T-cell (primary cell): ENCODE results near the gene LRP1B. TPM values are rescaled to one million over a fixed set of nuclear protein-coding genes. Genes with fewer than 3 reads are reported as not detected.

Experiments used
- ATAC-seq, 4 experiments: fragments of 200-7000 bp in 3 of 4; fragments of 150-1000 bp in 1 of 4; cut with Tn5 transposase; replicated peaks in 1 of 4; 1 replicate in 3 of 4; 2 replicates in 1 of 4; pipeline ENCODE4 v1.10.0; 2021; ENCODE audit warnings: moderate library complexity in 3 of 4, mild to moderate bottlenecking in 2 of 4, moderate number of reproducible peaks in 1 of 4
- CTCF ChIA-PET, 2 donors: fragments of 300-600 bp; sonication (Branson Sonifier 250); formaldehyde crosslinking; loops; one replicate each; lab custom pipeline; 2022; ENCODE audit warnings: antibody characterized with exemption in 2 of 2; lab: Charles Lee
- POLR2A ChIA-PET, 2 donors: fragments of 300-600 bp; sonication (Branson Sonifier 250); formaldehyde crosslinking; loops; one replicate each; lab custom pipeline; 2022; ENCODE audit warnings: antibody characterized with exemption in 2 of 2; lab: Charles Lee
- DNase-seq, 35 experiments: peaks; one replicate each; pipeline versions ENCODE4 v3.0.0 to v3.0.0-alpha.2; 2013 to 2023
- H3K27ac ChIP-seq: one replicate; pipeline ENCODE4 v1.5.1; 2013; ENCODE audit warnings: low read length
- H3K27me3 ChIP-seq, 2 experiments: replicated peaks in 1 of 2; 1 replicate in 1 of 2; 2 replicates in 1 of 2; pipeline versions ENCODE4 v1.6.1 to v1.7.0; 2013; ENCODE audit warnings: low read length in 1 of 2, mixed read lengths in 1 of 2; ENCODE audit not compliant: control insufficient read depth in 2 of 2, insufficient read depth in 2 of 2; ENCODE audit errors: extremely low read depth in 1 of 2
- H3K36me3 ChIP-seq, 2 donors: 1 replicate in 1 of 2; 2 replicates in 1 of 2; pipeline versions ENCODE4 v1.6.1 to v1.7.0; 2013; ENCODE audit warnings: low read length in 1 of 2; ENCODE audit not compliant: control insufficient read depth in 2 of 2, insufficient read depth in 1 of 2; ENCODE audit errors: extremely low read depth in 1 of 2
- H3K4me1 ChIP-seq, 2 experiments: 1 replicate in 1 of 2; 2 replicates in 1 of 2; pipeline versions ENCODE4 v1.6.1 to v1.7.0; 2013; ENCODE audit warnings: low read length in 2 of 2, mixed read lengths in 1 of 2; ENCODE audit not compliant: insufficient read depth in 2 of 2, control insufficient read depth in 1 of 2; ENCODE audit errors: extremely low read depth in 1 of 2
- H3K4me3 ChIP-seq, 2 donors: 1 replicate in 1 of 2; 2 replicates in 1 of 2; pipeline versions ENCODE4 v1.5.1 to v1.7.0; 2013; ENCODE audit warnings: mild to moderate bottlenecking in 2 of 2, low read length in 1 of 2, moderate library complexity in 1 of 2; ENCODE audit not compliant: control insufficient read depth in 1 of 2; ENCODE audit errors: extremely low read depth in 1 of 2
- H3K9me3 ChIP-seq: 2 replicates; pipeline ENCODE4 v1.7.0; 2013
- H3K27ac Mint-ChIP-seq, 2 donors: one replicate each; pipeline ENCODE4 v1.8.0; 2020 to 2021; ENCODE audit warnings: mild to moderate bottlenecking in 2 of 2, mixed read lengths in 2 of 2
- H3K27me3 Mint-ChIP-seq, 2 donors: one replicate each; pipeline ENCODE4 v1.8.0; 2021 to 2022; ENCODE audit warnings: mixed read lengths in 2 of 2
- H3K36me3 Mint-ChIP-seq: one replicate; pipeline ENCODE4 v1.8.0; 2021; ENCODE audit warnings: mixed read lengths
- H3K4me1 Mint-ChIP-seq, 3 donors: one replicate each; pipeline ENCODE4 v1.8.0; 2020 to 2022; ENCODE audit warnings: mixed read lengths in 3 of 3, mild to moderate bottlenecking in 1 of 3
- H3K4me3 Mint-ChIP-seq, 3 donors: one replicate each; pipeline ENCODE4 v1.8.0; 2020 to 2022; ENCODE audit warnings: mild to moderate bottlenecking in 3 of 3, mixed read lengths in 3 of 3, moderate library complexity in 3 of 3
- H3K9me3 Mint-ChIP-seq, 3 donors: one replicate each; pipeline ENCODE4 v1.8.0; 2020 to 2022; ENCODE audit warnings: mixed read lengths in 3 of 3
- WGBS: methylation state at CpG from one replicate; pipeline ENCODE4 v1.1.5; 2013; ENCODE audit warnings: missing lambda C conversion rate; ENCODE audit not compliant: insufficient coverage; 5-methylcytosine and 5-hydroxymethylcytosine counted together
- total RNA-seq, 35 experiments: library from RNA in 6 of 35; stranded (reverse) in 6 of 35; fragments of 120-200 nt in 1 of 35; gene quantifications; one replicate each; pipeline versions ENCODE4 v1.2.1 to v1.2.4 and lab custom pipeline; 2013 to 2026

The LRP1B gene
- total RNA-seq, 5 donors from 2014 or later (not counting 1 experiment from before 2014, with no cell fraction given) = not detected

DNA sequence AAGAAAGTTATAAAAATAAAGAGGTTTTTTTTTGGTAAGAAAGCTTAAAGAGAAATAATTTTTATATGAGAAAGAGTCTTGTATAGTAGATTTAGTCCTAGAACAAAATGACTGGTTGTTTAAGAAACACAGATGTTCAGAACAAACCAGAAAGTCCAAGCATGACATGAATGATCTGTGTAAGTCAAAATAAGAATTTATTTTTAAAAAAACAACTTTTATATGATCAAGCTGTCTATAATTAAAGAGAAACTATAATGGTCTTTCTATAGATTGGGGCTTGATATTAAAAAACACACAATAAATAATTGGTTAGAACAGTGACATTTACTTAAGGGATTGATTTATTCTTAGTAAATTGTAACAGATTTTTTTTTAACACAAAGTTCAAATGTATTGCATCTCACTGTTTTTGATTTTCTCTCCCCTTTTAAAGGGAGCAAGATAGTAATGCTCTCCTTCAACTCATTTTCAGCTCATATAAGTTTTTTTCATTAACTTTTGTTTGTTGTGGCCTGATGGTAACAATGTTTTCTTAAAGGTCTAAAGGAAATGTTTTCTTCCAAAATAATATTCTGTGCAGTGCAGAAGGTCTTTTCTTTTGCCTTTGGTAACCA lies 1256.8 kb downstream of the LRP1B start:
- Mint-ChIP-seq H3K4me1 (no peaks in the 10 kb centered on the region), H3K27me3 (no peaks in the 10 kb centered on the region), H3K4me3 (no peak overlapping the region), H3K9me3 (peaks cover 6 to 16% (median 16%) of the 10 kb centered on the region in 3 donors), H3K27ac (no peak overlapping the region), H3K36me3 (no peaks in the 10 kb centered on the region)
- ATAC-seq (no peak), DNase-seq (no peak)
- Histone ChIP-seq H3K27me3 (no peaks in the 10 kb centered on the region), H3K9me3 (peaks cover 4% of the 10 kb centered on the region), H3K4me1 (no peaks in the 10 kb centered on the region), H3K4me3 (no peak overlapping the region), H3K36me3 (no peaks in the 10 kb centered on the region), H3K27ac (no peak overlapping the region)
- CTCF ChIA-PET = no interaction called here
- POLR2A ChIA-PET = no interaction called here

DNA sequence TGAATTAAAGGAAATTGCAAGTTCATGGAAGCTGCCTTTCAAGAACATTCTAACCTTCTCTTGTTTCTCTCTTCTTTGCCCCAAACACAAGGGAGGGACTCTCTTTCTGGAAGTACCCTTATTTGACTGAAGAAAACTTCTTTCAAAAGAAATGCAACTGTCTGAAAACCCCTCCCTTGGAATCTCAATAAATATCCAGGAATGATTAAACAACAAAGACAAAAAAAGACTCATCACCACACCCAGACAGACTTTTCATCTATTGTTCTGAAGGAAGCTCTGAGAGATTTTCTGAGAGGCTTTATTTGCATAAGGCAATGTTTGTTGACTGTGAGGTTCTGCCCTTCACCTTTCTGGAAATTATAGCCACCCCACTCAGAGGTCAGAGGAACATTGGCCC lies 1260.9 kb downstream of the LRP1B start:
- Mint-ChIP-seq H3K4me1 (no peaks in the 10 kb centered on the region), H3K27ac (no peak overlapping the region), H3K27me3 (no peaks in the 10 kb centered on the region), H3K36me3 (no peaks in the 10 kb centered on the region), H3K4me3 (no peak overlapping the region), H3K9me3 (peaks cover 10 to 20% (median 13%) of the 10 kb centered on the region in 3 donors)
- H3K4me3 ChIP-seq = no peak overlapping the region
- no peak overlapping the region for H3K27ac ChIP-seq
- DNase-seq (no peak), ATAC-seq (no peak)
- no peaks in the 10 kb centered on the region for H3K27me3 ChIP-seq
- no peaks in the 10 kb centered on the region for H3K36me3 ChIP-seq
- POLR2A ChIA-PET = no interaction called here
- peaks cover 4% of the 10 kb centered on the region for H3K9me3 ChIP-seq
- CTCF ChIA-PET = no interaction called here
- H3K4me1 ChIP-seq = no peaks in the 10 kb centered on the region

DNA sequence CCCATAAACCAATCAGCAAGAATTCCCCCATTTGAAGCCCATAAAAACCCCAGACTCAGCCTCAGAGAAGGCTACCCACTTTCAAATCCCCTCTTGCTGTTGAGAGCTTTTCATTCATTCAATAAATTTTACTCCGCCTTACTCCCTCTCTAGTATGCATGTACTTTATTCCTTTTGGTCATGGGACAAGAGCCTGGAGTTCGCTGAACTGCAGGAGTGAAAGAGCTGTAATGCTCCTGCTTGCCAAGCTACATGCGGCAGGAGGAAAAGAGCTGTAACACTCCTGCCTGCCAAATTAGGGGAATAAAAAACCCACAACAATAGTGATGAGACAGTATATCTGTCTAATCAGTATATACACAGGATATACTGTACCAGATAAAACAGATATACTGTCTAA lies 1261.7 kb downstream of the LRP1B start:
- Mint-ChIP-seq H3K4me1 (no peaks in the 10 kb centered on the region), H3K4me3 (no peak overlapping the region), H3K9me3 (peaks cover 10 to 20% (median 13%) of the 10 kb centered on the region in 3 donors), H3K27me3 (no peaks in the 10 kb centered on the region), H3K36me3 (no peaks in the 10 kb centered on the region), H3K27ac (no peak overlapping the region)
- no peaks in the 10 kb centered on the region for H3K4me1 ChIP-seq
- POLR2A ChIA-PET = no interaction called here
- no peaks in the 10 kb centered on the region for H3K27me3 ChIP-seq
- H3K36me3 ChIP-seq = no peaks in the 10 kb centered on the region
- CTCF ChIA-PET = no interaction called here
- H3K4me3 ChIP-seq = no peak overlapping the region
- ATAC-seq (no peak), DNase-seq (no peak)
- WGBS = no CpG with 5 or more reads among the region's 3 CpGs
- H3K9me3 ChIP-seq = peaks cover 4% of the 10 kb centered on the region
- no peak overlapping the region for H3K27ac ChIP-seq

DNA sequence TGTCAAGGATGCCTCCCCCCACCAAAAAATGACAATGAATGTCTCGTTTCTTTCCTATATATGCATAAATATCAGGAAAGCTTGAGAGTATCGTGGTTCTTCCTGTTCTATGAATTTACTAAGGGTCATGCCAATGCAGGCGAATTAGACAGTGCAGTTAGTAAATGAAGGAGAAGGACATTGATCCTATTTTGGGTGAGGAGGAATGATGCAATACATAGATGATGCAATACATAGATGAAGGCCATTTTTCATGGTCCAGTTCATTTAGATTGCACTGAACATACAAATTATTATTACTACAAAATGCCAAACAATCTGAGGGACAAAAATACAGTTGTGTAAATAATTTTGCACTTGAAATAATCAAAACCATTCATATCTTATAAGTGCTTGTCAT lies 1265.0 kb downstream of the LRP1B start:
- ATAC-seq (no peak), DNase-seq (no peak)
- H3K27me3 Mint-ChIP-seq = no peaks in the 10 kb centered on the region
- ChIA-PET CTCF (no interaction called here), POLR2A (no interaction called here)
- Histone ChIP-seq H3K9me3 (no peaks in the 10 kb centered on the region), H3K36me3 (no peaks in the 10 kb centered on the region), H3K4me3 (no peak overlapping the region), H3K4me1 (no peaks in the 10 kb centered on the region), H3K27ac (no peak overlapping the region), H3K27me3 (no peaks in the 10 kb centered on the region)
- H3K4me3 Mint-ChIP-seq = no peak overlapping the region
- peaks cover 7 to 20% (median 17%) of the 10 kb centered on the region in 3 donors for H3K9me3 Mint-ChIP-seq
- no peak overlapping the region for H3K27ac Mint-ChIP-seq
- no peaks in the 10 kb centered on the region for H3K36me3 Mint-ChIP-seq
- H3K4me1 Mint-ChIP-seq = no peaks in the 10 kb centered on the region
- no CpG with 5 or more reads among the region's 3 CpGs for whole genome bisulfite sequencing

DNA sequence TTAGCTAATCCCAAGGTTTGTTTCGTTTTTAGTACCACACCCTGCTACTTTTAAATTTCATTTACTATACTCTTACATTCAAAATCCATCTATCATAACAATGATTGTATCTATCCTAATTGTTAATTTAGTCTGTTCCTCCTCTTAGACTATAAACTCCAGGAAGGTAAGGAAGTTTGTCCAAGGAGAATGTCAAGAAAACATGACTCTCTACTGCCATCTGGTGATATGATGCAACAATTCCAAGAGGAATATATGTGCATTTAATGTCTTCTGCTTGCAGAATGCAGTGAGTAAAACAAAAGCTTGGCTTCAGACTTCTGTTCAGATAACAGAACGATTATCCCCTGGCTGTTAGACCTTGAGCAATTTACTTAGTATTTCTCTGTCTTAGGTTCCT lies 1267.1 kb downstream of the LRP1B start:
- no peak for ATAC-seq
- Mint-ChIP-seq H3K27ac (no peak overlapping the region), H3K9me3 (peaks cover 0 to 16% (median 11%) of the 10 kb centered on the region in 3 donors), H3K36me3 (no peaks in the 10 kb centered on the region), H3K27me3 (no peaks in the 10 kb centered on the region), H3K4me1 (no peaks in the 10 kb centered on the region), H3K4me3 (no peak overlapping the region)
- no peaks in the 10 kb centered on the region for H3K27me3 ChIP-seq
- H3K36me3 ChIP-seq = no peaks in the 10 kb centered on the region
- ChIA-PET CTCF (no interaction called here), POLR2A (no interaction called here)
- H3K4me3 ChIP-seq = no peak overlapping the region
- H3K9me3 ChIP-seq = no peaks in the 10 kb centered on the region
- 38% methylated on average over 1 of the region's 2 CpGs for WGBS
- H3K4me1 ChIP-seq = no peaks in the 10 kb centered on the region
- no peak overlapping the region for H3K27ac ChIP-seq
- DNase-seq = no peak

DNA sequence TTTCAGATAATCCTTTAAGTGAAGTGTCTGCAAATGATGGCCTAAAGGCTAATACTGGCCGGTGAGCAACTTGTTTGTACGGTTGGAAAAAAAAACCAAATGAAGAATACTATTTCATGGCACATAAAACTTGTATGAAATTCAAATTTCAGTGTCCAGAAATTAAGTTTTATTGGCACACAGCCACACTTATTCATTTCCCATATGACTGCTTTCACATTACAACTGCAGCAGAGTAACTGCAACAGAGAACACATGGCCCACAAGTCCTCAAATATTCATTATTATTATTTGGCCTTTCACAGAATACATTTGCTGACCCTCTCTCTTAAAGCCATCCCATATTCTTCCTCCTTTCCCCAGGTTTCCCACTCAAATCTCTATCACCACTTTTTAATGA lies 1268.6 kb downstream of the LRP1B start:
- CTCF ChIA-PET = no interaction called here
- Histone ChIP-seq H3K4me1 (no peaks in the 10 kb centered on the region), H3K4me3 (no peak overlapping the region), H3K36me3 (no peaks in the 10 kb centered on the region), H3K27ac (no peak overlapping the region), H3K27me3 (no peaks in the 10 kb centered on the region), H3K9me3 (no peaks in the 10 kb centered on the region)
- H3K4me3 Mint-ChIP-seq = no peak overlapping the region
- no peaks in the 10 kb centered on the region for H3K27me3 Mint-ChIP-seq
- DNase-seq = no peak
- H3K9me3 Mint-ChIP-seq = peaks cover 0 to 15% (median 10%) of the 10 kb centered on the region in 3 donors
- H3K4me1 Mint-ChIP-seq = no peaks in the 10 kb centered on the region
- no peaks in the 10 kb centered on the region for H3K36me3 Mint-ChIP-seq
- ATAC-seq = no peak
- 80% methylated on average over 1 of the region's 2 CpGs for WGBS
- no peak overlapping the region for H3K27ac Mint-ChIP-seq
- POLR2A ChIA-PET = no interaction called here

DNA sequence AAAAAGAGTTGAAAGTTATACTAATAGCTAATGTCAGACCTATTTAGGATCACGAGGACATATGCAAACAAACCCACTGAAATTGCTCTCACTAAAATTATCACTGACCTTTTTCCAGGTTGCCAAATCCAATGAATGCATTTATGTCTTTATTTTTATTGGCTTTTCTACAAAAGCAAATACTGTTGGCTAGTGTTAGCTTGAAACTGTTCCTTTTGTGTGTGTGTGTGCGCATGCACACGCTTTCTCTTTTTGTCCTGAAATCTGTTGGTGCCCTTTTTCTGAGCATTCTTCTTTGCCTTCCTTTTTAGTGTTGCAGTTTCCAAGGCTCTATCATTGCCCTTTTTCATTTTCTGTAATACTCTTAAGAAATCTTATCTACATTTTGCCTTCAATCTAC lies 1269.2 kb downstream of the LRP1B start:
- no peaks in the 10 kb centered on the region for H3K27me3 Mint-ChIP-seq
- ChIA-PET CTCF (no interaction called here), POLR2A (no interaction called here)
- DNase-seq = no peak
- H3K27me3 ChIP-seq = no peaks in the 10 kb centered on the region
- no peaks in the 10 kb centered on the region for H3K36me3 ChIP-seq
- no peak overlapping the region for H3K27ac Mint-ChIP-seq
- ATAC-seq = no peak
- H3K27ac ChIP-seq = no peak overlapping the region
- no peaks in the 10 kb centered on the region for H3K36me3 Mint-ChIP-seq
- H3K9me3 Mint-ChIP-seq = peaks cover 0 to 12% (median 10%) of the 10 kb centered on the region in 3 donors
- H3K9me3 ChIP-seq = no peaks in the 10 kb centered on the region
- no peak overlapping the region for H3K4me3 Mint-ChIP-seq
- H3K4me3 ChIP-seq = no peak overlapping the region
- no peaks in the 10 kb centered on the region for H3K4me1 ChIP-seq
- WGBS = 94% methylated on average over 2 of the region's 3 CpGs
- no peaks in the 10 kb centered on the region for H3K4me1 Mint-ChIP-seq
